Smooth muscle cell (in vitro differentiated cells): ENCODE results near the gene GATAD2B. TPM values are rescaled to one million over a fixed set of nuclear protein-coding genes. Genes with fewer than 3 reads are reported as not detected.

Experiments used
- DNase-seq: peaks from one replicate; lab custom pipeline; 2025; ENCODE audit not compliant: unreplicated experiment; lab: John Stamatoyannopoulos, UW
- H2AFZ ChIP-seq: fragments of 200-600 bp; sonication (generic); 2 replicates; pipeline ENCODE4 v1.6.0; 2016; ENCODE audit warnings: antibody characterized with exemption, low read depth, mild to moderate bottlenecking
- H3F3A ChIP-seq: fragments of 200-600 bp; sonication (generic); 2 replicates; pipeline ENCODE4 v1.6.0; 2017; ENCODE audit warnings: antibody characterized with exemption, low read depth
- H3K27ac ChIP-seq: fragments of 200-600 bp; sonication (generic); 2 replicates; pipeline ENCODE4 v1.5.1; 2016; ENCODE audit warnings: low read depth, mild to moderate bottlenecking
- H3K27me3 ChIP-seq: fragments of 200-600 bp; sonication (generic); 2 replicates; pipeline ENCODE4 v1.6.1; 2016; ENCODE audit warnings: low read depth, mild to moderate bottlenecking
- H3K36me3 ChIP-seq: fragments of 200-600 bp; sonication (generic); 2 replicates; pipeline ENCODE4 v1.5.1; 2016; ENCODE audit warnings: low read depth
- H3K4me1 ChIP-seq: fragments of 200-600 bp; sonication (generic); 2 replicates; pipeline ENCODE4 v1.5.1; 2016; ENCODE audit warnings: low read depth
- H3K4me2 ChIP-seq: fragments of 200-600 bp; sonication (generic); 2 replicates; pipeline ENCODE4 v1.6.0; 2016; ENCODE audit warnings: mild to moderate bottlenecking
- H3K4me3 ChIP-seq: fragments of 200-600 bp; sonication (generic); 2 replicates; pipeline ENCODE4 v1.5.1; 2016; ENCODE audit warnings: mild to moderate bottlenecking
- H3K79me2 ChIP-seq: fragments of 200-600 bp; sonication (generic); 2 replicates; pipeline ENCODE4 v1.6.0; 2016; ENCODE audit warnings: low read depth, mild to moderate bottlenecking
- H3K9ac ChIP-seq: fragments of 200-600 bp; sonication (generic); 2 replicates; pipeline ENCODE4 v1.6.0; 2016; ENCODE audit warnings: low read depth
- H3K9me3 ChIP-seq: fragments of 200-600 bp; sonication (generic); replicated peaks from 2 replicates; pipeline ENCODE4 v1.5.1; 2016; ENCODE audit warnings: low read depth
- H4K20me1 ChIP-seq: fragments of 200-600 bp; sonication (generic); 2 replicates; pipeline ENCODE4 v1.6.0; 2016; ENCODE audit warnings: low read depth
- CTCF ChIP-seq: fragments of 200-600 bp; sonication (generic); IDR thresholded peaks from 2 replicates; pipeline ENCODE4 v1.5.1; 2017; ENCODE audit warnings: borderline replicate concordance, mild to moderate bottlenecking, antibody characterized with exemption; ENCODE audit not compliant: insufficient read depth, poor library complexity, severe bottlenecking
- WGBS: methylation state at CpG from one replicate; pipeline ENCODE4 v1.1.7; 2016; ENCODE audit warnings: low lambda C conversion rate; 5-methylcytosine and 5-hydroxymethylcytosine counted together
- polyA plus RNA-seq: library from polyadenylated mRNA; unstranded; fragments of >200 nt; fragmentation: Nextera tagmentation; extraction: Ambion mirVana; gene quantifications from 2 replicates; pipeline ENCODE4 v1.2.1, GENCODE V29; 2016
- total RNA-seq: library from RNA; depleted of rRNA; stranded (reverse); fragments of >200 nt; gene quantifications from 2 replicates; pipeline ENCODE4 v1.2.3, GENCODE V29; 2014

GATAD2B gene
- total and polyA plus RNA-seq, 2 experiments from 2014 or later, result 7.8 to 24.9 TPM

GRCh38 chr1:153928245-153928644, 5.5 kb upstream of the GATAD2B start:
- Histone ChIP-seq H3K9ac (no peak overlapping the region), H3K4me2 (no peak overlapping the region), H2AFZ (no peak overlapping the region), H3K27me3 (no peaks in the 10 kb centered on the region), H3K36me3 (no peaks in the 10 kb centered on the region), H3K79me2 (no peaks in the 10 kb centered on the region), H3K4me1 (no peaks in the 10 kb centered on the region), H3F3A (no peaks in the 10 kb centered on the region), H4K20me1 (no peaks in the 10 kb centered on the region), H3K4me3 (no peak overlapping the region), H3K9me3 (no peaks in the 10 kb centered on the region), H3K27ac (no peak overlapping the region)
- 93% methylated on average over 1 of the region's 1 CpG for WGBS
- no peak for TF ChIP-seq CTCF
- DNase-seq, result no peak

- Histone ChIP-seq H4K20me1 (peaks cover 9% of the 10 kb centered on the region), H3K27ac (no peak overlapping the region), H3K4me3 (no peak overlapping the region), H3F3A (no peaks in the 10 kb centered on the region), H3K9me3 (no peaks in the 10 kb centered on the region), H2AFZ (no peak overlapping the region), H3K36me3 (no peaks in the 10 kb centered on the region), H3K4me2 (no peak overlapping the region), H3K79me2 (peaks cover 12% of the 10 kb centered on the region), H3K27me3 (no peaks in the 10 kb centered on the region), H3K4me1 (peaks cover 2% of the 10 kb centered on the region), H3K9ac (no peak overlapping the region)
- no peak for TF ChIP-seq CTCF
- no peak for DNase-seq
- 83% methylated on average over 4 of the region's 4 CpGs for WGBS
These were observed 3.6 kb upstream of the GATAD2B start for GRCh38 chr1:153926405-153926804.

- TF ChIP-seq CTCF, result peak; percentile 18
- H3K4me1 ChIP-seq, result peaks cover 17% of the 10 kb centered on the region
- H3K27me3 ChIP-seq, result no peaks in the 10 kb centered on the region
- H3K4me3 ChIP-seq, result peak overlapping the region; percentile 86
- peak overlapping the region; percentile 93 for H3K4me2 ChIP-seq
- H3F3A ChIP-seq, result no peaks in the 10 kb centered on the region
- no peaks in the 10 kb centered on the region for H3K36me3 ChIP-seq
- H3K9me3 ChIP-seq, result no peaks in the 10 kb centered on the region
- H2AFZ ChIP-seq, result peak overlapping the region; percentile 64
- DNase-seq, result no peak
- peaks cover 53% of the 10 kb centered on the region for H3K79me2 ChIP-seq
- peak overlapping the region; percentile 78 for H3K27ac ChIP-seq
- WGBS, result under 1% methylated on average over 43 of the region's 86 CpGs
- peak overlapping the region; percentile 95 for H3K9ac ChIP-seq
- H4K20me1 ChIP-seq, result peaks cover 49% of the 10 kb centered on the region
These were observed 448 bp downstream of the GATAD2B start for GRCh38 chr1:153922076-153922971.

GRCh38 chr1:153921803-153922075, 1.0 kb downstream of the GATAD2B start:
- Histone ChIP-seq H3K27me3 (no peaks in the 10 kb centered on the region), H3K4me3 (peak overlapping the region; percentile 86), H3K4me1 (peaks cover 17% of the 10 kb centered on the region), H3K9ac (peak overlapping the region; percentile 95), H3K36me3 (no peaks in the 10 kb centered on the region), H3K27ac (peak overlapping the region; percentile 78), H3F3A (no peaks in the 10 kb centered on the region), H3K4me2 (peak overlapping the region; percentile 93), H3K9me3 (no peaks in the 10 kb centered on the region), H3K79me2 (peaks cover 59% of the 10 kb centered on the region), H4K20me1 (peaks cover 55% of the 10 kb centered on the region), H2AFZ (peak overlapping the region; percentile 32)
- WGBS, result 2% methylated on average over 10 of the region's 10 CpGs
- no peak for DNase-seq
- no peak for TF ChIP-seq CTCF
